GM23338 (cell line): ENCODE data around the gene SLC6A5. TPM values are rescaled to one million over a fixed set of nuclear protein-coding genes. Genes with fewer than 3 reads are reported as not detected.

Experiments used
- ATAC-seq: fragments of 200-7000 bp; cut with Tn5 transposase; 3 replicates; pipeline ENCODE4 v1.9.1; 2020
- DNase-seq: peaks from one replicate; pipeline ENCODE4 v3.0.0-alpha.2; 2015; ENCODE audit warnings: low spot score
- H2AFZ ChIP-seq: fragments of 200-600 bp; sonication (generic); 2 replicates; pipeline ENCODE4 v1.8.0; 2016; ENCODE audit warnings: antibody characterized with exemption, mild to moderate bottlenecking, moderate library complexity
- H3F3A ChIP-seq: fragments of 200-600 bp; sonication (generic); replicated peaks from 2 replicates; pipeline ENCODE4 v1.8.0; 2017; ENCODE audit warnings: antibody characterized with exemption, mixed run types, low read depth
- H3K27ac ChIP-seq: fragments of 200-600 bp; sonication (generic); 2 replicates; pipeline ENCODE4 v1.6.1; 2016; ENCODE audit warnings: low read depth
- H3K27me3 ChIP-seq: fragments of 200-600 bp; sonication (generic); 2 replicates; pipeline ENCODE4 v1.8.0; 2016; ENCODE audit warnings: mild to moderate bottlenecking, mixed run types, moderate library complexity; ENCODE audit not compliant: insufficient read depth
- H3K36me3 ChIP-seq: fragments of 200-600 bp; sonication (generic); 2 replicates; pipeline ENCODE4 v1.8.0; 2016; ENCODE audit warnings: mild to moderate bottlenecking; ENCODE audit not compliant: insufficient read depth
- H3K4me1 ChIP-seq: fragments of 200-600 bp; sonication (generic); 2 replicates; pipeline ENCODE4 v1.8.0; 2016; ENCODE audit warnings: mild to moderate bottlenecking, moderate library complexity; ENCODE audit not compliant: insufficient read depth
- H3K4me2 ChIP-seq: fragments of 200-600 bp; sonication (generic); 2 replicates; pipeline ENCODE4 v1.7.1; 2017; ENCODE audit warnings: mixed run types
- H3K4me3 ChIP-seq: fragments of 200-600 bp; sonication (generic); 2 replicates; pipeline ENCODE4 v1.6.1; 2016; ENCODE audit warnings: mixed run types
- H3K79me2 ChIP-seq: fragments of 200-600 bp; sonication (generic); replicated peaks from 2 replicates; pipeline ENCODE4 v1.8.0; 2017; ENCODE audit warnings: mild to moderate bottlenecking; ENCODE audit not compliant: insufficient read depth
- H3K9me2 ChIP-seq: fragments of 200-600 bp; sonication (generic); 2 replicates; pipeline ENCODE4 v1.8.0; 2017; ENCODE audit not compliant: insufficient read depth
- H4K20me1 ChIP-seq: fragments of 200-600 bp; sonication (generic); replicated peaks from 2 replicates; pipeline ENCODE4 v1.8.0; 2017; ENCODE audit warnings: mild to moderate bottlenecking; ENCODE audit not compliant: insufficient read depth
- H3K27ac Mint-ChIP-seq: 2 replicates; pipeline ENCODE4 v1.8.0; 2020; ENCODE audit warnings: inconsistent platforms, mild to moderate bottlenecking, moderate library complexity, mixed read lengths
- H3K27me3 Mint-ChIP-seq: 3 replicates; pipeline ENCODE4 v1.8.0; 2022; ENCODE audit warnings: low read depth, mild to moderate bottlenecking, moderate library complexity, mixed read lengths, inconsistent platforms; ENCODE audit not compliant: insufficient read depth, poor library complexity
- H3K36me3 Mint-ChIP-seq: 3 replicates; pipeline ENCODE4 v1.8.0; 2021; ENCODE audit warnings: low read depth, mild to moderate bottlenecking, inconsistent platforms, moderate library complexity, mixed read lengths
- H3K4me1 Mint-ChIP-seq: 3 replicates; pipeline ENCODE4 v1.8.0; 2020; ENCODE audit warnings: mild to moderate bottlenecking, inconsistent platforms, mixed read lengths
- H3K4me3 Mint-ChIP-seq: 3 replicates; pipeline ENCODE4 v1.8.0; 2021; ENCODE audit warnings: moderate library complexity, mild to moderate bottlenecking, inconsistent platforms, mixed read lengths
- H3K9me3 Mint-ChIP-seq: 3 replicates; pipeline ENCODE4 v1.8.0; 2020; ENCODE audit warnings: moderate library complexity, mild to moderate bottlenecking, inconsistent platforms, mixed read lengths
- CTCF ChIP-seq, 2 experiments: fragments of 200-600 bp in 1 of 2; sonication (generic) in 1 of 2; conservative IDR thresholded peaks; 2 replicates each; pipeline versions ENCODE4 v1.5.1 to v1.6.1; 2016 to 2017; ENCODE audit warnings: antibody characterized with exemption in 2 of 2, low read depth in 2 of 2, mild to moderate bottlenecking in 2 of 2, moderate library complexity in 1 of 2
- JUNB ChIP-seq: IDR thresholded peaks from one replicate; pipeline ENCODE4 v1.6.1; 2016; ENCODE audit warnings: antibody characterized with exemption; ENCODE audit not compliant: unreplicated experiment
- NANOG ChIP-seq: IDR thresholded peaks from 2 replicates; pipeline ENCODE4 v1.6.1; 2016; ENCODE audit warnings: antibody characterized with exemption, borderline replicate concordance
- ZNF114 ChIP-seq: fragments of 250-450 bp; sonication (Bioruptor Pico); IDR thresholded peaks from 2 replicates; pipeline ENCODE4 v1.5.0; 2020; ENCODE audit warnings: mild to moderate bottlenecking, moderate library complexity
- polyA plus RNA-seq: library from polyadenylated mRNA; unstranded; fragments of >200 nt; fragmentation: Nextera tagmentation; extraction: Ambion mirVana; gene quantifications from 2 replicates; pipeline ENCODE4 v1.2.1, GENCODE V29; 2016
- total RNA-seq: library from RNA; depleted of rRNA; stranded (reverse); fragments of >200 nt; shearing (Covaris generic); gene quantifications from 2 replicates; pipeline ENCODE4 v1.2.3, GENCODE V29; 2014
- TF ChIP-seq, protein P1 (sequence below): fragments of 250-450 bp; sonication (Bioruptor Pico); IDR thresholded peaks from 2 replicates; pipeline ENCODE4 v1.5.0; 2020; ENCODE audit warnings: mild to moderate bottlenecking, moderate library complexity

Gene SLC6A5
- total and polyA plus RNA-seq, 2 experiments from 2014 or later: not detected

GRCh38 chr11:20612416-20612815 is 13.0 kb downstream of the SLC6A5 start:
- Histone ChIP-seq H3K4me3 (no peak overlapping the region), H3K4me1 (peaks cover 12% of the 10 kb centered on the region), H4K20me1 (no peaks in the 10 kb centered on the region), H3K4me2 (no peak overlapping the region), H3K9me2 (no peaks in the 10 kb centered on the region), H2AFZ (no peak overlapping the region), H3K79me2 (no peaks in the 10 kb centered on the region), H3K36me3 (no peaks in the 10 kb centered on the region), H3K27me3 (0 out of 2 replicates have a peak, but pooled peaks cover 8% of the 10 kb centered on the region), H3F3A (no peaks in the 10 kb centered on the region), H3K27ac (no peak overlapping the region)
- DNase-seq (no peak), ATAC-seq (no peak)
- H3K36me3 Mint-ChIP-seq: no peaks in the 10 kb centered on the region
- no peak for TF ChIP-seq ZNF114 (CRISPR knock-in tag)
- TF ChIP-seq JUNB: no peak
- TF ChIP-seq, protein P1, sequence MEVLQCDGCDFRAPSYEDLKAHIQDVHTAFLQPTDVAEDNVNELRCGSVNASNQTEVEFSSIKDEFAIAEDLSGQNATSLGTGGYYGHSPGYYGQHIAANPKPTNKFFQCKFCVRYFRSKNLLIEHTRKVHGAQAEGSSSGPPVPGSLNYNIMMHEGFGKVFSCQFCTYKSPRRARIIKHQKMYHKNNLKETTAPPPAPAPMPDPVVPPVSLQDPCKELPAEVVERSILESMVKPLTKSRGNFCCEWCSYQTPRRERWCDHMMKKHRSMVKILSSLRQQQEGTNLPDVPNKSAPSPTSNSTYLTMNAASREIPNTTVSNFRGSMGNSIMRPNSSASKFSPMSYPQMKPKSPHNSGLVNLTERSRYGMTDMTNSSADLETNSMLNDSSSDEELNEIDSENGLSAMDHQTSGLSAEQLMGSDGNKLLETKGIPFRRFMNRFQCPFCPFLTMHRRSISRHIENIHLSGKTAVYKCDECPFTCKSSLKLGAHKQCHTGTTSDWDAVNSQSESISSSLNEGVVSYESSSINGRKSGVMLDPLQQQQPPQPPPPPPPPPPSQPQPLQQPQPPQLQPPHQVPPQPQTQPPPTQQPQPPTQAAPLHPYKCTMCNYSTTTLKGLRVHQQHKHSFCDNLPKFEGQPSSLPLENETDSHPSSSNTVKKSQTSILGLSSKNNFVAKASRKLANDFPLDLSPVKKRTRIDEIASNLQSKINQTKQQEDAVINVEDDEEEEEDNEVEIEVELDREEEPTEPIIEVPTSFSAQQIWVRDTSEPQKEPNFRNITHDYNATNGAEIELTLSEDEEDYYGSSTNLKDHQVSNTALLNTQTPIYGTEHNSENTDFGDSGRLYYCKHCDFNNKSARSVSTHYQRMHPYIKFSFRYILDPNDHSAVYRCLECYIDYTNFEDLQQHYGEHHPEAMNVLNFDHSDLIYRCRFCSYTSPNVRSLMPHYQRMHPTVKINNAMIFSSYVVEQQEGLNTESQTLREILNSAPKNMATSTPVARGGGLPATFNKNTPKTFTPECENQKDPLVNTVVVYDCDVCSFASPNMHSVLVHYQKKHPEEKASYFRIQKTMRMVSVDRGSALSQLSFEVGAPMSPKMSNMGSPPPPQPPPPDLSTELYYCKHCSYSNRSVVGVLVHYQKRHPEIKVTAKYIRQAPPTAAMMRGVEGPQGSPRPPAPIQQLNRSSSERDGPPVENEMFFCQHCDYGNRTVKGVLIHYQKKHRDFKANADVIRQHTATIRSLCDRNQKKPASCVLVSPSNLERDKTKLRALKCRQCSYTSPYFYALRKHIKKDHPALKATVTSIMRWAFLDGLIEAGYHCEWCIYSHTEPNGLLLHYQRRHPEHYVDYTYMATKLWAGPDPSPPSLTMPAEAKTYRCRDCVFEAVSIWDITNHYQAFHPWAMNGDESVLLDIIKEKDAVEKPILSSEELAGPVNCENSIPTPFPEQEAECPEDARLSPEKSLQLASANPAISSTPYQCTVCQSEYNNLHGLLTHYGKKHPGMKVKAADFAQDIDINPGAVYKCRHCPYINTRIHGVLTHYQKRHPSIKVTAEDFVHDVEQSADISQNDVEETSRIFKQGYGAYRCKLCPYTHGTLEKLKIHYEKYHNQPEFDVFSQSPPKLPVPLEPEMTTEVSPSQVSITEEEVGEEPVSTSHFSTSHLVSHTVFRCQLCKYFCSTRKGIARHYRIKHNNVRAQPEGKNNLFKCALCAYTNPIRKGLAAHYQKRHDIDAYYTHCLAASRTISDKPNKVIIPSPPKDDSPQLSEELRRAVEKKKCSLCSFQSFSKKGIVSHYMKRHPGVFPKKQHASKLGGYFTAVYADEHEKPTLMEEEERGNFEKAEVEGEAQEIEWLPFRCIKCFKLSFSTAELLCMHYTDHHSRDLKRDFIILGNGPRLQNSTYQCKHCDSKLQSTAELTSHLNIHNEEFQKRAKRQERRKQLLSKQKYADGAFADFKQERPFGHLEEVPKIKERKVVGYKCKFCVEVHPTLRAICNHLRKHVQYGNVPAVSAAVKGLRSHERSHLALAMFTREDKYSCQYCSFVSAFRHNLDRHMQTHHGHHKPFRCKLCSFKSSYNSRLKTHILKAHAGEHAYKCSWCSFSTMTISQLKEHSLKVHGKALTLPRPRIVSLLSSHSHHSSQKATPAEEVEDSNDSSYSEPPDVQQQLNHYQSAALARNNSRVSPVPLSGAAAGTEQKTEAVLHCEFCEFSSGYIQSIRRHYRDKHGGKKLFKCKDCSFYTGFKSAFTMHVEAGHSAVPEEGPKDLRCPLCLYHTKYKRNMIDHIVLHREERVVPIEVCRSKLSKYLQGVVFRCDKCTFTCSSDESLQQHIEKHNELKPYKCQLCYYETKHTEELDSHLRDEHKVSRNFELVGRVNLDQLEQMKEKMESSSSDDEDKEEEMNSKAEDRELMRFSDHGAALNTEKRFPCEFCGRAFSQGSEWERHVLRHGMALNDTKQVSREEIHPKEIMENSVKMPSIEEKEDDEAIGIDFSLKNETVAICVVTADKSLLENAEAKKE: no peak
- no peak for TF ChIP-seq NANOG
- TF ChIP-seq CTCF (conservative IDR thresholded peaks at IDR 0.05; ENCODE audit: low read depth in 2 of 2): no peak
- H3K27me3 Mint-ChIP-seq: peaks cover 6% of the 10 kb centered on the region
- no peak overlapping the region for H3K4me3 Mint-ChIP-seq
- H3K27ac Mint-ChIP-seq: no peak overlapping the region
- peaks cover 23% of the 10 kb centered on the region for H3K4me1 Mint-ChIP-seq
- H3K9me3 Mint-ChIP-seq: no peaks in the 10 kb centered on the region
